Sigmoid colon (tissue), 4 donors: ENCODE measurements around the gene RYK.

Experiments used
- EP300 ChIP-seq, 4 donors: sonication (generic); formaldehyde crosslinking; IDR thresholded peaks; one replicate each; pipeline ENCODE4 v1.6.1; 2017; ENCODE audit warnings: antibody characterized with exemption in 4 of 4
- POLR2A ChIP-seq, 2 donors: fragments of 450-650 bp; IDR thresholded peaks; one replicate each; pipeline ENCODE4 v1.6.1; 2016; ENCODE audit warnings: antibody characterized with exemption in 2 of 2, mild to moderate bottlenecking in 2 of 2, moderate library complexity in 2 of 2
- POLR2AphosphoS5 ChIP-seq, 4 donors: sonication (generic); formaldehyde crosslinking; IDR thresholded peaks; one replicate each; pipeline ENCODE4 v1.6.1; 2017; ENCODE audit warnings: antibody characterized with exemption in 4 of 4
- TF ChIP-seq, protein P1 (sequence below), 4 experiments: fragments of 450-650 bp in 3 of 4; fragments of 200-600 bp in 1 of 4; IDR thresholded peaks; one replicate each; pipeline ENCODE4 v1.5.1; 2016 to 2019; ENCODE audit warnings: antibody characterized with exemption in 4 of 4, mild to moderate bottlenecking in 3 of 4, moderate library complexity in 2 of 4

DNA sequence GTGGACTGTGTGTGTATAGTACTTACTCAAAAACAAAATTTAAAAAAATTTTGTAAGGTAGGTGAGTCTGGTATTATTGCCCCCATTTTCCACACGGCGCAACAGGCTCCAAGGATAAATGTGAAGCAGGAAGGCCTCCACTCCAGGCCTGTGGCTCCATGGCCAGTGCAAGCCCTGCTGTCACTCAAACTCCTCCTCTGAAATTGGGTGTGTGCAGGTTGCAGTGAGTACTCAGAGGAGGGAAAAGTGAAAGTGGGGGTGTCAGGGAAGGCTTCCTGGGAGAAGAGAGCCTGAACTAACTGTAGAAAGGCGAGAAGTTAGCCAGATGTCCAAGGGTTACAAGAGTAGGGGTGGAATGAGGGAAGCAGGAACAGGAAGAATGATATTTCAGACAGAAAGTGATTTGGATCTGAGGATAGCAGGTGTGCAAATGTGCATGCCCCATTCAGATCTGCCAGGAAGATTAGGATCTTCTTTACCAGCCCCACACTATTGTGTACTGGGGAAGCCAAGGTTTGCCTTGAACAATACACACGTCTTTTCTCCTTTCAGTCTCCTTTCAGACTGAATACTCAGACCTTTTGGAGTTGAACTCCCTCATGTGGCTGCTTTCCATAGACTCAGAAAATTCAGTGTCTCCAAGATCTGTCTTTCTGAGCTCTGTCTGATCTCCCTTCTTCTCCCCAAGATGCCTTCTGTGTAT, 48.7 kb upstream of the RYK start:
- TF ChIP-seq, protein P1, sequence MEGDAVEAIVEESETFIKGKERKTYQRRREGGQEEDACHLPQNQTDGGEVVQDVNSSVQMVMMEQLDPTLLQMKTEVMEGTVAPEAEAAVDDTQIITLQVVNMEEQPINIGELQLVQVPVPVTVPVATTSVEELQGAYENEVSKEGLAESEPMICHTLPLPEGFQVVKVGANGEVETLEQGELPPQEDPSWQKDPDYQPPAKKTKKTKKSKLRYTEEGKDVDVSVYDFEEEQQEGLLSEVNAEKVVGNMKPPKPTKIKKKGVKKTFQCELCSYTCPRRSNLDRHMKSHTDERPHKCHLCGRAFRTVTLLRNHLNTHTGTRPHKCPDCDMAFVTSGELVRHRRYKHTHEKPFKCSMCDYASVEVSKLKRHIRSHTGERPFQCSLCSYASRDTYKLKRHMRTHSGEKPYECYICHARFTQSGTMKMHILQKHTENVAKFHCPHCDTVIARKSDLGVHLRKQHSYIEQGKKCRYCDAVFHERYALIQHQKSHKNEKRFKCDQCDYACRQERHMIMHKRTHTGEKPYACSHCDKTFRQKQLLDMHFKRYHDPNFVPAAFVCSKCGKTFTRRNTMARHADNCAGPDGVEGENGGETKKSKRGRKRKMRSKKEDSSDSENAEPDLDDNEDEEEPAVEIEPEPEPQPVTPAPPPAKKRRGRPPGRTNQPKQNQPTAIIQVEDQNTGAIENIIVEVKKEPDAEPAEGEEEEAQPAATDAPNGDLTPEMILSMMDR (IDR thresholded peaks at IDR 0.05): peak in 3 of 4 experiments; percentile 39 to 48 (median 43)
- TF ChIP-seq POLR2A (IDR thresholded peaks at IDR 0.05): no peak
- TF ChIP-seq POLR2AphosphoS5 (IDR thresholded peaks at IDR 0.05): no peak
- TF ChIP-seq EP300 (IDR thresholded peaks at IDR 0.05): no peak
